CD4-positive, alpha-beta T cell (primary cell): Measurements from ENCODE around the gene XYLT2. TPM values are rescaled to one million over a fixed set of nuclear protein-coding genes. Genes with fewer than 3 reads are reported as not detected.

Experiments used
- ATAC-seq: fragments of 200-7000 bp; cut with Tn5 transposase; one replicate; pipeline ENCODE4 v1.10.0; 2022; ENCODE audit warnings: mild to moderate bottlenecking; ENCODE audit not compliant: poor library complexity
- CTCF ChIA-PET: fragments of 350-600 bp; sonication (Branson Sonifier 250); formaldehyde crosslinking; loops from one replicate; lab custom pipeline; 2021; ENCODE audit warnings: antibody characterized with exemption, inconsistent platforms; lab: Charles Lee
- POLR2A ChIA-PET: fragments of 350-600 bp; sonication (Branson Sonifier 250); formaldehyde crosslinking; loops from one replicate; lab custom pipeline; 2021; ENCODE audit warnings: antibody characterized with exemption, inconsistent platforms; lab: Charles Lee
- DNase-seq, 14 experiments: peaks; one replicate each; pipeline ENCODE4 v3.0.0-alpha.2; 2013 to 2020; ENCODE audit warnings: mixed read lengths in 2 of 14
- H3K27ac ChIP-seq, 2 donors: one replicate each; pipeline versions ENCODE4 v1.5.1 to v1.7.0; 2013; ENCODE audit warnings: low read length in 2 of 2, low read depth in 1 of 2, mild to moderate bottlenecking in 1 of 2
- H3K27me3 ChIP-seq, 2 experiments: 1 replicate in 1 of 2; 2 replicates in 1 of 2; pipeline versions ENCODE4 v1.6.1 to v1.7.0; 2013; ENCODE audit warnings: low read length in 2 of 2, control low read depth in 1 of 2, mild to moderate bottlenecking in 1 of 2, moderate library complexity in 1 of 2; ENCODE audit not compliant: insufficient read depth in 2 of 2, control insufficient read depth in 1 of 2
- H3K36me3 ChIP-seq: one replicate; pipeline ENCODE4 v1.6.1; 2013; ENCODE audit warnings: low read length, control low read depth; ENCODE audit not compliant: insufficient read depth
- H3K4me1 ChIP-seq: one replicate; pipeline ENCODE4 v1.6.1; 2013; ENCODE audit warnings: low read length, control low read depth; ENCODE audit not compliant: insufficient read depth
- H3K4me3 ChIP-seq: one replicate; pipeline ENCODE4 v1.5.1; 2013; ENCODE audit warnings: mild to moderate bottlenecking, low read length, moderate library complexity
- H3K9me3 ChIP-seq, 2 experiments: 1 replicate in 1 of 2; 2 replicates in 1 of 2; pipeline versions ENCODE4 v1.6.1 to v1.7.0; 2013; ENCODE audit warnings: low read length in 2 of 2, mild to moderate bottlenecking in 2 of 2, control low read depth in 1 of 2, moderate library complexity in 1 of 2; ENCODE audit not compliant: control insufficient read depth in 1 of 2, insufficient read depth in 1 of 2
- H3K27ac Mint-ChIP-seq: one replicate; pipeline ENCODE4 v1.8.0; 2020; ENCODE audit warnings: mixed read lengths
- H3K27me3 Mint-ChIP-seq: one replicate; pipeline ENCODE4 v1.8.0; 2021; ENCODE audit warnings: mixed read lengths
- H3K36me3 Mint-ChIP-seq: one replicate; pipeline ENCODE4 v1.8.0; 2021; ENCODE audit warnings: low read depth, mixed read lengths
- H3K4me1 Mint-ChIP-seq: one replicate; pipeline ENCODE4 v1.8.0; 2021; ENCODE audit warnings: low read depth, mixed read lengths
- H3K4me3 Mint-ChIP-seq: one replicate; pipeline ENCODE4 v1.8.0; 2020; ENCODE audit warnings: mild to moderate bottlenecking, mixed read lengths
- H3K9me3 Mint-ChIP-seq: one replicate; pipeline ENCODE4 v1.8.0; 2020; ENCODE audit warnings: mixed read lengths
- intact Hi-C, 2 experiments: fragments of 100-400 bp; cut with DNase I in 1 of 2; cut with micrococcal nuclease in 1 of 2; formaldehyde crosslinking; loops; one replicate each; pipeline versions ENCODE4 v1.15.1 to v1.9.0; 2023 to 2025; cut with DNase I, micrococcal nuclease
- total RNA-seq, 174 experiments: library from RNA in 2 of 174; stranded (reverse) in 2 of 174; gene quantifications; one replicate each; pipeline ENCODE4 v1.2.3 and lab custom pipeline; 2021 to 2026
- TF ChIP-seq, protein P1 (sequence below): fragments of 200-600 bp; IDR thresholded peaks from one replicate; pipeline ENCODE4 v1.8.0; 2022; ENCODE audit warnings: antibody characterized with exemption, mild to moderate bottlenecking

Gene XYLT2
- total RNA-seq, 2 experiments from 2014 or later, result 11.0 to 12.2 TPM

GRCh38 chr17:50303596-50303995 lies 42.3 kb upstream of the XYLT2 start:
- Histone ChIP-seq H3K9me3 (no peaks in the 10 kb centered on the region), H3K27ac (no peak overlapping the region), H3K4me3 (no peak overlapping the region), H3K27me3 (no peaks in the 10 kb centered on the region), H3K4me1 (no peaks in the 10 kb centered on the region), H3K36me3 (no peaks in the 10 kb centered on the region)
- ChIA-PET POLR2A (no interaction called here), CTCF (no interaction called here)
- Mint-ChIP-seq H3K36me3 (no peaks in the 10 kb centered on the region), H3K4me1 (no peaks in the 10 kb centered on the region), H3K27ac (no peak overlapping the region), H3K9me3 (no peaks in the 10 kb centered on the region), H3K27me3 (peaks cover 27% of the 10 kb centered on the region), H3K4me3 (no peak overlapping the region)
- no peak for ATAC-seq
- TF ChIP-seq, protein P1, sequence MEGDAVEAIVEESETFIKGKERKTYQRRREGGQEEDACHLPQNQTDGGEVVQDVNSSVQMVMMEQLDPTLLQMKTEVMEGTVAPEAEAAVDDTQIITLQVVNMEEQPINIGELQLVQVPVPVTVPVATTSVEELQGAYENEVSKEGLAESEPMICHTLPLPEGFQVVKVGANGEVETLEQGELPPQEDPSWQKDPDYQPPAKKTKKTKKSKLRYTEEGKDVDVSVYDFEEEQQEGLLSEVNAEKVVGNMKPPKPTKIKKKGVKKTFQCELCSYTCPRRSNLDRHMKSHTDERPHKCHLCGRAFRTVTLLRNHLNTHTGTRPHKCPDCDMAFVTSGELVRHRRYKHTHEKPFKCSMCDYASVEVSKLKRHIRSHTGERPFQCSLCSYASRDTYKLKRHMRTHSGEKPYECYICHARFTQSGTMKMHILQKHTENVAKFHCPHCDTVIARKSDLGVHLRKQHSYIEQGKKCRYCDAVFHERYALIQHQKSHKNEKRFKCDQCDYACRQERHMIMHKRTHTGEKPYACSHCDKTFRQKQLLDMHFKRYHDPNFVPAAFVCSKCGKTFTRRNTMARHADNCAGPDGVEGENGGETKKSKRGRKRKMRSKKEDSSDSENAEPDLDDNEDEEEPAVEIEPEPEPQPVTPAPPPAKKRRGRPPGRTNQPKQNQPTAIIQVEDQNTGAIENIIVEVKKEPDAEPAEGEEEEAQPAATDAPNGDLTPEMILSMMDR, result no peak
- intact Hi-C loops, result no loop called here
- no peak for DNase-seq

- TF ChIP-seq, protein P1, result no peak
- no peaks in the 10 kb centered on the region for H3K27me3 ChIP-seq
- no peak for ATAC-seq
- Mint-ChIP-seq H3K36me3 (no peaks in the 10 kb centered on the region), H3K27ac (no peak overlapping the region), H3K4me1 (no peaks in the 10 kb centered on the region), H3K27me3 (peaks cover 26% of the 10 kb centered on the region), H3K9me3 (no peaks in the 10 kb centered on the region), H3K4me3 (no peak overlapping the region)
- no peaks in the 10 kb centered on the region for H3K36me3 ChIP-seq
- H3K4me1 ChIP-seq, result no peaks in the 10 kb centered on the region
- no peaks in the 10 kb centered on the region for H3K9me3 ChIP-seq
- no peak overlapping the region for H3K27ac ChIP-seq
- intact Hi-C loops, result no loop called here
- no peak overlapping the region for H3K4me3 ChIP-seq
- DNase-seq, result no peak
- POLR2A ChIA-PET, result no interaction called here
- CTCF ChIA-PET, result no interaction called here
Observed at GRCh38 chr17:50304781-50305404, 41.0 kb upstream of the XYLT2 start.

- CTCF ChIA-PET, result interaction anchor here (0.5 kb wide), 1 partner anchor 1671 kb away, joined by 3 read pairs; no protein-coding TSS in a partner anchor
- Mint-ChIP-seq H3K27ac (no peak overlapping the region), H3K27me3 (peaks cover 33% of the 10 kb centered on the region), H3K36me3 (no peaks in the 10 kb centered on the region), H3K4me1 (no peaks in the 10 kb centered on the region), H3K4me3 (no peak overlapping the region), H3K9me3 (no peaks in the 10 kb centered on the region)
- intact Hi-C loops, result no loop called here
- POLR2A ChIA-PET, result no interaction called here
- ATAC-seq (no peak), DNase-seq (no peak)
- Histone ChIP-seq H3K27me3 (peaks cover 8 to 16% of the 10 kb centered on the region in 2 experiments), H3K4me1 (no peaks in the 10 kb centered on the region), H3K36me3 (no peaks in the 10 kb centered on the region), H3K4me3 (no peak overlapping the region), H3K27ac (no peak overlapping the region), H3K9me3 (no peaks in the 10 kb centered on the region)
- TF ChIP-seq, protein P1, result no peak
Observed at GRCh38 chr17:50307654-50308053, 38.3 kb upstream of the XYLT2 start.
